HepG2 (cell line): ENCODE measurements around the gene TMEM187. TPM values are rescaled to one million over a fixed set of nuclear protein-coding genes. Genes with fewer than 3 reads are reported as not detected.

ENCODE experiments used
- ATF2 ChIP-seq: sonication (generic); formaldehyde crosslinking; IDR thresholded peaks from 2 replicates; pipeline ENCODE4 v1.4.0; 2020; ENCODE audit warnings: missing genetic modification reagents
- JDP2 ChIP-seq: sonication (generic); formaldehyde crosslinking; IDR thresholded peaks from 2 replicates; pipeline ENCODE4 v1.8.1; 2022; ENCODE audit warnings: missing genetic modification reagents, borderline replicate concordance
- KMT2A ChIP-seq: sonication (generic); formaldehyde crosslinking; IDR thresholded peaks from 2 replicates; pipeline ENCODE4 v1.4.0; 2020; ENCODE audit warnings: missing genetic modification reagents
- MAFK ChIP-seq, 2 experiments: IDR thresholded peaks in 1 of 2; conservative IDR thresholded peaks in 1 of 2; 2 replicates each; pipeline ENCODE4 v1.6.1; 2011; ENCODE audit warnings: improper control_type of control experiment in 2 of 2, low read length in 2 of 2
- MEIS2 ChIP-seq: sonication (generic); formaldehyde crosslinking; IDR thresholded peaks from 2 replicates; pipeline ENCODE4 v1.9.0; 2021; ENCODE audit warnings: mild to moderate bottlenecking, missing genetic modification reagents
- REST ChIP-seq, 2 experiments: IDR thresholded peaks; 2 replicates each; pipeline ENCODE4 v1.6.1; 2011 to 2012; ENCODE audit warnings: low read length in 2 of 2, borderline replicate concordance in 1 of 2, low read depth in 1 of 2, mild to moderate bottlenecking in 1 of 2, moderate library complexity in 1 of 2
- WIZ ChIP-seq: sonication (generic); formaldehyde crosslinking; IDR thresholded peaks from 2 replicates; pipeline ENCODE4 v1.5.1; 2020; ENCODE audit warnings: mild to moderate bottlenecking, missing genetic modification reagents
- ZNF20 ChIP-seq: sonication (generic); formaldehyde crosslinking; IDR thresholded peaks from 2 replicates; pipeline ENCODE4 v1.4.0; 2020; ENCODE audit warnings: mild to moderate bottlenecking, moderate library complexity, missing genetic modification reagents
- ZNF274 ChIP-seq: sonication (generic); formaldehyde crosslinking; IDR thresholded peaks from 2 replicates; pipeline ENCODE4 v1.5.1; 2020; ENCODE audit warnings: mild to moderate bottlenecking, missing genetic modification reagents
- ZNF318 ChIP-seq: sonication (generic); formaldehyde crosslinking; IDR thresholded peaks from 2 replicates; pipeline ENCODE4 v1.4.0; 2020; ENCODE audit warnings: mild to moderate bottlenecking, missing genetic modification reagents
- ZNF720 ChIP-seq: sonication (generic); formaldehyde crosslinking; IDR thresholded peaks from 2 replicates; pipeline ENCODE4 v1.4.0; 2020; ENCODE audit warnings: missing genetic modification reagents
- ZNF800 ChIP-seq: sonication (generic); formaldehyde crosslinking; IDR thresholded peaks from 2 replicates; pipeline ENCODE4 v1.4.0; 2020; ENCODE audit warnings: missing genetic modification reagents
- ZNF816 ChIP-seq: sonication (generic); formaldehyde crosslinking; IDR thresholded peaks from 2 replicates; pipeline ENCODE4 v1.8.0; 2022; ENCODE audit warnings: missing genetic modification reagents, mild to moderate bottlenecking, borderline replicate concordance
- polyA plus RNA-seq, 8 experiments: library from polyadenylated mRNA; depleted of rRNA in 3 of 8; stranded (reverse) in 7 of 8; unstranded in 1 of 8; fragments of >200 nt; fragmentation: Illumina TruSeq in 4 of 8; extraction: Trizol in 4 of 8; gene quantifications; 2 replicates each; pipeline versions ENCODE4 v1.2.1 to v1.2.3, GENCODE V29; 2011 to 2016; ENCODE audit warnings: low read depth in 4 of 8, missing spikeins in 1 of 8, mixed read lengths in 1 of 8; ENCODE audit not compliant: insufficient read depth in 1 of 8
- total RNA-seq, 5 experiments: library from RNA; depleted of rRNA; stranded (reverse); fragments of >200 nt; fragmentation: Illumina TruSeq; extraction: Trizol; gene quantifications; 2 replicates each; pipeline ENCODE4 v1.2.3, GENCODE V29; 2016; ENCODE audit warnings: low read depth in 1 of 5

TMEM187 gene
- total and polyA plus RNA-seq, 2 of the 13 experiments (the other 11 are each of a cell fraction or from before 2014, with no cell fraction given): 2.2 to 6.2 TPM

GRCh38 chrX:153926858-153927671 lies 45.5 kb upstream of the TMEM187 start (continued):
- peak in 1 of 2 experiments; percentile 17; a peak in 1 of 4 replicates for TF ChIP-seq REST (IDR thresholded peaks at IDR 0.05; ENCODE audit: borderline replicate concordance in 1 of 2, low read depth in 1 of 2, low read length in 2 of 2)
- TF ChIP-seq ZNF800 (CRISPR knock-in tag): no peak
- TF ChIP-seq MAFK (conservative IDR thresholded peaks at IDR 0.05 in 1 of 2, IDR thresholded peaks at IDR 0.05 in 1 of 2; ENCODE audit: low read length in 2 of 2): no peak
- no peak for TF ChIP-seq JDP2 (CRISPR knock-in tag)
- TF ChIP-seq ZNF816 (CRISPR knock-in tag): no peak
- TF ChIP-seq KMT2A (CRISPR knock-in tag): no peak
- no peak for TF ChIP-seq WIZ (CRISPR knock-in tag)
- TF ChIP-seq ATF2: no peak
- TF ChIP-seq MEIS2: no peak; the same call in 1 of the 2 replicates
- no peak for TF ChIP-seq ZNF20 (CRISPR knock-in tag)
- TF ChIP-seq ZNF318 (CRISPR knock-in tag): no peak
- no peak for TF ChIP-seq ZNF274 (CRISPR knock-in tag)
- TF ChIP-seq ZNF720 (CRISPR knock-in tag): no peak
